Stomach (tissue), 9 donors: ENCODE data around the gene SPCS3. TPM values are rescaled to one million over a fixed set of nuclear protein-coding genes. Genes with fewer than 3 reads are reported as not detected.
"Not testable (repeated sequence)": the region's sequence is repeated elsewhere in the genome, so short reads cannot be mapped to it uniquely, and the experiment has no call there.

Source experiments
- DNase-seq, 2 donors: peaks; one replicate each; pipeline versions ENCODE4 v3.0.0 to v3.0.0-alpha.2; 2013 to 2019
- H3K27ac ChIP-seq, 5 donors: fragments of 200-600 bp in 4 of 5; sonication (generic) in 4 of 5; one replicate each; pipeline ENCODE4 v1.5.1; 2013 to 2019; ENCODE audit warnings: mild to moderate bottlenecking in 1 of 5, moderate library complexity in 1 of 5
- H3K27me3 ChIP-seq, 3 donors: fragments of 200-600 bp; sonication (generic); one replicate each; pipeline ENCODE4 v1.5.1; 2017 to 2019; ENCODE audit warnings: mixed run types in 1 of 3
- H3K36me3 ChIP-seq, 4 donors: fragments of 200-600 bp; sonication (generic); 1 replicate in 3 of 4; 2 replicates in 1 of 4; pipeline ENCODE4 v1.5.1; 2016 to 2019
- H3K4me1 ChIP-seq, 4 donors: fragments of 200-600 bp; sonication (generic); one replicate each; pipeline ENCODE4 v1.5.1; 2016 to 2019
- H3K4me3 ChIP-seq, 4 donors: fragments of 200-600 bp; sonication (generic) in 3 of 4; one replicate each; pipeline ENCODE4 v1.5.1; 2016 to 2019; ENCODE audit warnings: mild to moderate bottlenecking in 1 of 4
- H3K9me3 ChIP-seq, 4 donors: fragments of 200-600 bp; sonication (generic); one replicate each; pipeline ENCODE4 v1.5.1; 2016 to 2019
- EP300 ChIP-seq: sonication (generic); formaldehyde crosslinking; IDR thresholded peaks from one replicate; pipeline ENCODE4 v1.6.1; 2017; ENCODE audit warnings: antibody characterized with exemption
- POLR2A ChIP-seq, 4 donors: fragments of 450-650 bp; IDR thresholded peaks; one replicate each; pipeline ENCODE4 v1.6.1; 2016; ENCODE audit warnings: antibody characterized with exemption in 4 of 4, control low read depth in 2 of 4, mild to moderate bottlenecking in 1 of 4, moderate library complexity in 1 of 4
- POLR2AphosphoS5 ChIP-seq, 3 donors: sonication (generic); formaldehyde crosslinking; IDR thresholded peaks; one replicate each; pipeline ENCODE4 v1.6.1; 2016; ENCODE audit warnings: antibody characterized with exemption in 3 of 3
- WGBS, 5 donors: extraction: QIAGEN DNeasy Blood & Tissue Kit in 3 of 5; methylation state at CpG; one replicate each; pipeline versions ENCODE4 v1.1.5 to v1.1.7; 2013 to 2018; 5-methylcytosine and 5-hydroxymethylcytosine counted together
- intact Hi-C: fragments of 100-400 bp; cut with DNase I; formaldehyde crosslinking; loops from one replicate; pipeline ENCODE4 v1.15.1; 2023; ENCODE audit warnings: low total_unique reads
- polyA plus RNA-seq, 3 donors: library from polyadenylated mRNA; stranded (reverse); fragments of 200-250 nt; gene quantifications; one replicate each; pipeline ENCODE4 v1.2.3, GENCODE V29; 2013
- total RNA-seq, 5 donors: library from RNA; depleted of rRNA; stranded (reverse); fragments of >200 nt; gene quantifications; one replicate each; pipeline versions ENCODE4 v1.1.0 to v1.2.3, GENCODE V29; 2014 to 2016
- TF ChIP-seq, protein P1 (sequence below), 7 experiments: fragments of 450-650 bp in 4 of 7; fragments of 200-600 bp in 3 of 7; sonication (generic) in 3 of 7; IDR thresholded peaks; one replicate each; pipeline ENCODE4 v1.5.1; 2016 to 2019; ENCODE audit warnings: antibody characterized with exemption in 7 of 7, control low read depth in 2 of 7, mild to moderate bottlenecking in 1 of 7
- donor health status: healthy with polysubstance abuse.
- donor health status: Bipolar disorder and iron deficiency.
- donor health status: healthy.

Gene SPCS3
- total and polyA plus RNA-seq, 8 donors: 18.8 to 224 (median 33.1) TPM

DNA sequence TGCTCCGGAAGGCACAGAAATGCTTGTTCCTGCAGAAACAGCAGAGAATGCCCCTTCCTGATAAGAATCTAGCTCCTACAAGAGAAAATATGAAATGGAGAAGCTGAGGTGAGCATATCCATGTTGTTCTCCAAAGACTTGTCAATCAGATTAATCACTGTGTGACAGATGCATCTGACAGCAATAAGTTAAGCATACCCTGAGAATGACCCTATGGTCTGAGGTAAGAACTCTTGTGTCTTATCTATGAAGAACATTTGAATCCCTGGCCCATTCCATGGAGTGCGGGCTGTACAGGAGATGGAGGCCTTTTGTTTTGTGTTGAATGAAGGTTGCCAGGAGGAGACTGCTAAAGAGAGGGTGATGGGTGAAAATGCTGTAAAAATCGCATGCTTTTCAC lies 29.2 kb upstream of the SPCS3 start:
- intact Hi-C loops: no loop called here
- Histone ChIP-seq H3K9me3 (no peaks in the 10 kb centered on the region), H3K27me3 (no peaks in the 10 kb centered on the region), H3K36me3 (no peaks in the 10 kb centered on the region), H3K4me1 (no peaks in the 10 kb centered on the region), H3K27ac (no peak overlapping the region), H3K4me3 (no peak overlapping the region)
- TF ChIP-seq, protein P1, sequence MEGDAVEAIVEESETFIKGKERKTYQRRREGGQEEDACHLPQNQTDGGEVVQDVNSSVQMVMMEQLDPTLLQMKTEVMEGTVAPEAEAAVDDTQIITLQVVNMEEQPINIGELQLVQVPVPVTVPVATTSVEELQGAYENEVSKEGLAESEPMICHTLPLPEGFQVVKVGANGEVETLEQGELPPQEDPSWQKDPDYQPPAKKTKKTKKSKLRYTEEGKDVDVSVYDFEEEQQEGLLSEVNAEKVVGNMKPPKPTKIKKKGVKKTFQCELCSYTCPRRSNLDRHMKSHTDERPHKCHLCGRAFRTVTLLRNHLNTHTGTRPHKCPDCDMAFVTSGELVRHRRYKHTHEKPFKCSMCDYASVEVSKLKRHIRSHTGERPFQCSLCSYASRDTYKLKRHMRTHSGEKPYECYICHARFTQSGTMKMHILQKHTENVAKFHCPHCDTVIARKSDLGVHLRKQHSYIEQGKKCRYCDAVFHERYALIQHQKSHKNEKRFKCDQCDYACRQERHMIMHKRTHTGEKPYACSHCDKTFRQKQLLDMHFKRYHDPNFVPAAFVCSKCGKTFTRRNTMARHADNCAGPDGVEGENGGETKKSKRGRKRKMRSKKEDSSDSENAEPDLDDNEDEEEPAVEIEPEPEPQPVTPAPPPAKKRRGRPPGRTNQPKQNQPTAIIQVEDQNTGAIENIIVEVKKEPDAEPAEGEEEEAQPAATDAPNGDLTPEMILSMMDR (IDR thresholded peaks at IDR 0.05): no peak
- TF ChIP-seq EP300 (no peak), POLR2AphosphoS5 (IDR thresholded peaks at IDR 0.05) (no peak), POLR2A (IDR thresholded peaks at IDR 0.05) (no peak)
- 90 to 96% (median 93%) methylated on average over 3 of the region's 3 CpGs for WGBS, 5 donors
- DNase-seq: no peak

DNA sequence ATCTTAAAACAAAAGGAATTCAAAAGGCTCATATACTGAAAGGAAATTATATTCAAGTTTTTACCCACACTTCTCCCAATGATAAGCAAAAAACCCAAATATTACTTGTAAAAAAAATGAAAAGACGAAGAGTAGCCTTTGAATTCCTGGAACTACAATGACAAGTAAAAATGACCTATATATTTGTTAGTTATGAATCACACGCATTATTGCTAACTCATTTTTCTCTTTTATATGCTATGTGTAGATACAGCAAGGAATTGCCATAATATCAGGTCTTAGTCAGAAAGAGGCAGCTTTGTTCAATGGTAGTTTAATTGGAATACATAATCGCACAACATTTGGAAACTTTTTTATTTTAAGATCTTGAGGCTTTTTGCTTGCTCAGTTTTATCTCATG lies 28.0 kb upstream of the SPCS3 start:
- no peaks in the 10 kb centered on the region for H3K4me1 ChIP-seq
- H3K4me3 ChIP-seq: no peak overlapping the region
- H3K36me3 ChIP-seq: no peaks in the 10 kb centered on the region
- DNase-seq: no peak
- H3K27me3 ChIP-seq: no peaks in the 10 kb centered on the region
- TF ChIP-seq EP300 (no peak), POLR2AphosphoS5 (IDR thresholded peaks at IDR 0.05) (no peak), POLR2A (IDR thresholded peaks at IDR 0.05) (no peak)
- TF ChIP-seq, protein P1 (IDR thresholded peaks at IDR 0.05): no peak
- intact Hi-C loops: no loop called here
- H3K27ac ChIP-seq: no peak overlapping the region
- WGBS, 5 donors: 81 to 87% (median 85%) methylated on average over 3 of the region's 3 CpGs
- no peaks in the 10 kb centered on the region for H3K9me3 ChIP-seq

DNA sequence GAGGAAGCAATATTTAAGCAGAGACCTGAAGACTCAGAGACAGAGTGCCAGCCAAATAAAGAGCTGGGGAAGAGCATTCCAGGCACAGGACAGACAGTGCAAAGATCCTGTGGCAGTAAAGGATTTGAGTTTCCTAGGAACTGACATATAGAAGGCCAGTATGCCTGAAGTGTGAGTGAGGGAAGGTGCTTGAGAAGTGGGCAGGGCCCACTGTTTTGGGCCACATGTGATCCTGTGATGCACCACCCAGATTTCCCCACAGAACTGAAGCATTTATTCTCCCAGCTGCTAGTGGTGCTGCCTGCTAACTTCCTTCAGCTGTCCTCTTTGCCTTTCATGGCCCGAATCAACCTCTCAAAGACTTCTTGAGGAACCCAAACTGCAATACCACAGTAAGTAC lies 26.8 kb upstream of the SPCS3 start:
- Histone ChIP-seq H3K4me3 (no peak overlapping the region), H3K4me1 (no peaks in the 10 kb centered on the region), H3K9me3 (no peaks in the 10 kb centered on the region), H3K36me3 (no peaks in the 10 kb centered on the region), H3K27me3 (no peaks in the 10 kb centered on the region), H3K27ac (no peak overlapping the region)
- WGBS, 5 donors: 81 to 95% (median 89%) methylated on average over 1 of the region's 1 CpG
- TF ChIP-seq, protein P1 (IDR thresholded peaks at IDR 0.05): no peak
- no peak for TF ChIP-seq EP300
- no peak for TF ChIP-seq POLR2A (IDR thresholded peaks at IDR 0.05)
- TF ChIP-seq POLR2AphosphoS5 (IDR thresholded peaks at IDR 0.05): no peak
- no peak for DNase-seq
- intact Hi-C loops: no loop called here

DNA sequence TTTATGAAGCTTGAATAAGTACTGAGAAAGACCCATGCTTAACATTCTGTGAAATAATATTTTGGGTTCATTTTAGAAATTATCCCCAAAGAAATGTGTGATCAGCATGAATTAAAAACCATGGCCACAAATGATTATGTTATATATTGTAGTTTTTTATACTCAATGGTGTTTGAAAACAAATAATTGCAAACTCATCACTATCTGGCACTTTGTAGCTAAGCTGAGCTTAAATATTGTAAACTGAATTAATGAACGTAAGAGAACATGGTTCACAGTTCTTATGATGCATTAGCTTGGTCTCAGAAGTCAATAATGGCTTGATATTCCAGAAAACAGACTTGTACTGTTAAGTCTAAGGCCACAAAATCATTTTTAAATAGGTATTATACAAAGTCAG lies 26.1 kb upstream of the SPCS3 start:
- intact Hi-C loops: no loop called here
- Histone ChIP-seq H3K36me3 (no peaks in the 10 kb centered on the region), H3K4me1 (no peaks in the 10 kb centered on the region), H3K27me3 (no peaks in the 10 kb centered on the region), H3K9me3 (no peaks in the 10 kb centered on the region), H3K4me3 (no peak overlapping the region), H3K27ac (no peak overlapping the region)
- TF ChIP-seq POLR2A (IDR thresholded peaks at IDR 0.05) (no peak), POLR2AphosphoS5 (IDR thresholded peaks at IDR 0.05) (no peak), EP300 (no peak)
- TF ChIP-seq, protein P1 (IDR thresholded peaks at IDR 0.05): no peak
- WGBS, 5 donors: 62 to 81% (median 80%) methylated on average over 1 of the region's 1 CpG
- DNase-seq: no peak

DNA sequence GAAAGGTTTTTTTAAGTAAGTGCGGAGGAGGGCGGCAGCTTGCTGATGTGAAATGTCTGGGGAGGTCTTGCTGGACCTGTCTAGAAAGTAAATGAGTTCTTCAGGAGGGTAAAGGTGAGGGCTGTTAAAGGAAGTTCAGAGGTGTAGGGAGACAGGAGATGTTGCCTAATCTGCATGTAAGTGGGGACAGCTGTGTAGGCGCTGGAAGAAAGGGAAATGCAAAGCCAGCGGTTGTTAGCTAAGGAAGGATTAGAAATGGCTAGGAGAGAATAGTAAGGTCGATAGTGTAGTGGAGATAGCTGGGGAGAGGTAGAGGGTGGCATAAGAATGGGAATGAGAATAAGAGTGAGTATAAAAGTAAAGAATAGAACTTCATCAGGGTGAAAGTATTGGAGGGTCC lies 23.9 kb upstream of the SPCS3 start:
- H3K27me3 ChIP-seq, H3K9me3 ChIP-seq, intact Hi-C loops, H3K4me1 ChIP-seq, H3K27ac ChIP-seq, H3K36me3 ChIP-seq, H3K4me3 ChIP-seq, DNase-seq: not testable (repeated sequence)
- 52 to 62% (median 52%) methylated on average over 5 of the region's 5 CpGs for WGBS, 5 donors
